ENCODE measurements around the gene LEKR1.
"Not testable (repeated sequence)": the region's sequence is repeated elsewhere in the genome, so short reads cannot be mapped to it uniquely, and the experiment has no call there.

The LEKR1 gene

GRCh38 chr3:156966349-156966748, 140.2 kb downstream of the LEKR1 start:
- H4K8ac ChIP-seq (ENCODE audit: low read length); H4K91ac ChIP-seq (ENCODE audit: low read length); H3K27ac ChIP-seq (ENCODE audit: low read length, poor library complexity, severe bottlenecking); H3K9ac ChIP-seq (ENCODE audit: low read length); H3K4me1 ChIP-seq (ENCODE audit: control insufficient read depth, insufficient read depth, low read depth, low read length); DNase-seq; H2AK5ac ChIP-seq (ENCODE audit: low read length, severe bottlenecking); H3K18ac ChIP-seq (ENCODE audit: low read depth in 1 of 2, low read length in 2 of 2); H3K4ac ChIP-seq (ENCODE audit: low read depth in 1 of 2, low read length in 2 of 2); H2BK5ac ChIP-seq (ENCODE audit: low read depth, low read length, poor library complexity, severe bottlenecking); H3K14ac ChIP-seq (ENCODE audit: low read length in 2 of 2); H3K27me3 ChIP-seq (ENCODE audit: control insufficient read depth in 1 of 2, insufficient read depth in 1 of 2, low read length in 2 of 2); H3K4me2 ChIP-seq (ENCODE audit: low read length, poor library complexity, severe bottlenecking); H3K4me3 ChIP-seq (ENCODE audit: insufficient read depth in 1 of 2, low read depth in 1 of 2, low read length in 2 of 2); H2AFZ ChIP-seq (ENCODE audit: low read depth, low read length); H3K23ac ChIP-seq (ENCODE audit: low read length in 2 of 2); H2BK12ac ChIP-seq (ENCODE audit: low read length in 2 of 2); H2BK120ac ChIP-seq (ENCODE audit: low read depth, low read length); H2BK15ac ChIP-seq (ENCODE audit: low read depth, poor library complexity, severe bottlenecking); H3K9me3 ChIP-seq (ENCODE audit: control insufficient read depth, low read length); H3K79me1 ChIP-seq (replicated peaks; ENCODE audit: low read length, poor library complexity, severe bottlenecking); H3K36me3 ChIP-seq (ENCODE audit: control insufficient read depth in 1 of 2, insufficient read depth in 2 of 2, low read depth in 1 of 2, low read length in 2 of 2): not testable (repeated sequence)
- 91% methylated on average over 10 of the region's 10 CpGs for WGBS

- WGBS: no CpG with 5 or more reads among the region's 2 CpGs
Measured at GRCh38 chr3:156973954-156974353, 147.8 kb downstream of the LEKR1 start.

GRCh38 chr3:156974931-156975330, 148.8 kb downstream of the LEKR1 start:
- Histone ChIP-seq H3K4ac (ENCODE audit: low read depth in 1 of 2, low read length in 2 of 2) (no peak overlapping the region), H3K27me3 (ENCODE audit: control insufficient read depth in 1 of 2, insufficient read depth in 1 of 2, low read length in 2 of 2) (no peaks in the 10 kb centered on the region), H3K9ac (ENCODE audit: low read length) (no peak overlapping the region), H2AK5ac (ENCODE audit: low read length, severe bottlenecking) (no peak overlapping the region), H2BK15ac (ENCODE audit: low read depth, poor library complexity, severe bottlenecking) (no peak overlapping the region), H3K14ac (ENCODE audit: low read length in 2 of 2) (no peak overlapping the region), H3K36me3 (ENCODE audit: control insufficient read depth in 1 of 2, insufficient read depth in 2 of 2, low read depth in 1 of 2, low read length in 2 of 2) (no peaks in the 10 kb centered on the region), H4K8ac (ENCODE audit: low read length) (no peak overlapping the region), H3K9me3 (ENCODE audit: control insufficient read depth, low read length) (no peaks in the 10 kb centered on the region), H3K23ac (ENCODE audit: low read length in 2 of 2) (no peak overlapping the region), H2BK5ac (ENCODE audit: low read depth, low read length, poor library complexity, severe bottlenecking) (no peak overlapping the region), H3K4me1 (ENCODE audit: control insufficient read depth, insufficient read depth, low read depth, low read length) (no peaks in the 10 kb centered on the region), H3K18ac (ENCODE audit: low read depth in 1 of 2, low read length in 2 of 2) (no peak overlapping the region), H3K27ac (ENCODE audit: low read length, poor library complexity, severe bottlenecking) (no peak overlapping the region), H3K4me3 (ENCODE audit: insufficient read depth in 1 of 2, low read depth in 1 of 2, low read length in 2 of 2) (no peak overlapping the region), H3K4me2 (ENCODE audit: low read length, poor library complexity, severe bottlenecking) (no peak overlapping the region), H4K91ac (ENCODE audit: low read length) (no peak overlapping the region), H2BK12ac (ENCODE audit: low read length in 2 of 2) (no peak overlapping the region), H2AFZ (ENCODE audit: low read depth, low read length) (no peak overlapping the region), H3K79me1 (replicated peaks; ENCODE audit: low read length, poor library complexity, severe bottlenecking) (no peaks in the 10 kb centered on the region), H2BK120ac (ENCODE audit: low read depth, low read length) (no peak overlapping the region)
- DNase-seq: no peak
- no CpG with 5 or more reads among the region's 1 CpG for WGBS

More at GRCh38 chr3:156973954-156974353, 147.8 kb downstream of the LEKR1 start:
- no peak for DNase-seq
- Histone ChIP-seq H3K4me2 (ENCODE audit: low read length, poor library complexity, severe bottlenecking) (no peak overlapping the region), H2BK15ac (ENCODE audit: low read depth, poor library complexity, severe bottlenecking) (no peak overlapping the region), H3K4me1 (ENCODE audit: control insufficient read depth, insufficient read depth, low read depth, low read length) (no peaks in the 10 kb centered on the region), H2AFZ (ENCODE audit: low read depth, low read length) (no peak overlapping the region), H2AK5ac (ENCODE audit: low read length, severe bottlenecking) (no peak overlapping the region), H3K27me3 (ENCODE audit: control insufficient read depth in 1 of 2, insufficient read depth in 1 of 2, low read length in 2 of 2) (no peaks in the 10 kb centered on the region), H2BK12ac (ENCODE audit: low read length in 2 of 2) (no peak overlapping the region), H3K14ac (ENCODE audit: low read length in 2 of 2) (no peak overlapping the region), H3K4me3 (ENCODE audit: insufficient read depth in 1 of 2, low read depth in 1 of 2, low read length in 2 of 2) (no peak overlapping the region), H3K36me3 (ENCODE audit: control insufficient read depth in 1 of 2, insufficient read depth in 2 of 2, low read depth in 1 of 2, low read length in 2 of 2) (no peaks in the 10 kb centered on the region), H3K9me3 (ENCODE audit: control insufficient read depth, low read length) (no peaks in the 10 kb centered on the region), H3K79me1 (replicated peaks; ENCODE audit: low read length, poor library complexity, severe bottlenecking) (no peaks in the 10 kb centered on the region), H2BK120ac (ENCODE audit: low read depth, low read length) (no peak overlapping the region), H3K18ac (ENCODE audit: low read depth in 1 of 2, low read length in 2 of 2) (no peak overlapping the region), H4K8ac (ENCODE audit: low read length) (no peak overlapping the region), H2BK5ac (ENCODE audit: low read depth, low read length, poor library complexity, severe bottlenecking) (no peak overlapping the region), H3K23ac (ENCODE audit: low read length in 2 of 2) (no peak overlapping the region), H3K27ac (ENCODE audit: low read length, poor library complexity, severe bottlenecking) (no peak overlapping the region), H3K4ac (ENCODE audit: low read depth in 1 of 2, low read length in 2 of 2) (no peak overlapping the region), H3K9ac (ENCODE audit: low read length) (no peak overlapping the region), H4K91ac (ENCODE audit: low read length) (no peak overlapping the region)

GRCh38 chr3:156975721-156976120, 149.6 kb downstream of the LEKR1 start:
- no peak overlapping the region for H3K4ac ChIP-seq (ENCODE audit: low read depth in 1 of 2, low read length in 2 of 2)
- H3K4me3 ChIP-seq (ENCODE audit: insufficient read depth in 1 of 2, low read depth in 1 of 2, low read length in 2 of 2): no peak overlapping the region
- no CpG with 5 or more reads among the region's 1 CpG for WGBS
- H4K91ac ChIP-seq (ENCODE audit: low read length): no peak overlapping the region
- no peak overlapping the region for H3K4me2 ChIP-seq (ENCODE audit: low read length, poor library complexity, severe bottlenecking)
- H2BK120ac ChIP-seq (ENCODE audit: low read depth, low read length): no peak overlapping the region
- no peak overlapping the region for H2AK5ac ChIP-seq (ENCODE audit: low read length, severe bottlenecking)
- H3K23ac ChIP-seq (ENCODE audit: low read length in 2 of 2): no peak overlapping the region
- no peak for DNase-seq
- no peaks in the 10 kb centered on the region for H3K79me1 ChIP-seq (replicated peaks; ENCODE audit: low read length, poor library complexity, severe bottlenecking)
- no peak overlapping the region for H2BK15ac ChIP-seq (ENCODE audit: low read depth, poor library complexity, severe bottlenecking)
- no peak overlapping the region for H4K8ac ChIP-seq (ENCODE audit: low read length)
- H3K18ac ChIP-seq (ENCODE audit: low read depth in 1 of 2, low read length in 2 of 2): no peak overlapping the region
- no peak overlapping the region for H3K27ac ChIP-seq (ENCODE audit: low read length, poor library complexity, severe bottlenecking)
- no peak overlapping the region for H2BK12ac ChIP-seq (ENCODE audit: low read length in 2 of 2)
- no peaks in the 10 kb centered on the region for H3K27me3 ChIP-seq (ENCODE audit: control insufficient read depth in 1 of 2, insufficient read depth in 1 of 2, low read length in 2 of 2)
- H3K9me3 ChIP-seq (ENCODE audit: control insufficient read depth, low read length): no peaks in the 10 kb centered on the region
- no peak overlapping the region for H3K9ac ChIP-seq (ENCODE audit: low read length)
- no peak overlapping the region for H2BK5ac ChIP-seq (ENCODE audit: low read depth, low read length, poor library complexity, severe bottlenecking)
- no peaks in the 10 kb centered on the region for H3K36me3 ChIP-seq (ENCODE audit: control insufficient read depth in 1 of 2, insufficient read depth in 2 of 2, low read depth in 1 of 2, low read length in 2 of 2)
- no peak overlapping the region for H3K14ac ChIP-seq (ENCODE audit: low read length in 2 of 2)
- H3K4me1 ChIP-seq (ENCODE audit: control insufficient read depth, insufficient read depth, low read depth, low read length): no peaks in the 10 kb centered on the region
- H2AFZ ChIP-seq (ENCODE audit: low read depth, low read length): no peak overlapping the region

All from mesenchymal stem cell (in vitro differentiated cells and primary cell).